Glomerular endothelial cell (primary cell): ENCODE measurements around the gene RNF13. TPM values are rescaled to one million over a fixed set of nuclear protein-coding genes. Genes with fewer than 3 reads are reported as not detected.
"Not testable (repeated sequence)": the region's sequence is repeated elsewhere in the genome, so short reads cannot be mapped to it uniquely, and the experiment has no call there.

Experiments used
- DNase-seq: peaks from one replicate; pipeline ENCODE4 v3.0.0-alpha.2; 2011; ENCODE audit warnings: low read depth, low spot score; ENCODE audit errors: extremely low read depth
- total RNA-seq: library from RNA; depleted of rRNA; stranded (reverse); fragments of >200 nt; gene quantifications from 2 replicates; pipeline ENCODE4 v1.2.3, GENCODE V29; 2015

RNF13 gene
- total RNA-seq, 1 donor from 2014 or later: 32.6 TPM

DNA sequence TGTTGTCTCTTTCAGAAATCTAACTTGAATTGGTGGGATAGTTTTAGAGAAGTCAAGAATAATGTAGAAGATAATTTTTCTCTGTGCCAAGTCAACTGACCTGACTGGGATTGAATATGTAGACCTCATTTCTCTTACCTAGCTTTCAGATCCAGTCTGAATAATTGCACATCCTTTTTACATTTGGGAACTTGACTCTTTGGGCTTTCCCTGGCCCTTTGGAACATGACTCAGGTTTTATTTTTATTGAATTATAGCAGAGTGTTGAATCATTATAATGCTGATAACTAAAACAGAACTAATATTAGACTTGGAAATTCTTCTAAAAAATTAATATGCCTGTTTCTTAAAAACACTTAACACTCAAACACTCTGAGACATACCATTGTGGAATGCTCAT lies 81.2 kb downstream of the RNF13 start:
- DNase-seq: no peak

DNA sequence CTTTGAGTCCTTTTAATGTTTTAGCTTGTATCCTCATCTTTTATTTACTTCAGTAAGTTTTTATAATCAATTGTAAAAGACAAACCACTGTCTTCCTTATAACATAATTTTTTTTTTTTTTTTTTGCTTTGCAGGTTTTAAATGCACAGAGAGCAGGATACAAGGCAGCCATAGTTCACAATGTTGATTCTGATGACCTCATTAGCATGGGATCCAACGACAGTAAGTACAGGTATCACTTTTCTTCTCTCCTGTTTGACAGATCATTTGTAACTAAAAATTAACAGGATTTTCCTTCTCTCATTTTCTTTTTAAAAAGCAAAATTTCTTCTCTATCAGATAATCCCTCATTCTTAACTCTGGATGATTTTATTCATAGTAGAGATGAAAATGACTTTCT lies 82.3 kb downstream of the RNF13 start:
- no peak for DNase-seq

DNA sequence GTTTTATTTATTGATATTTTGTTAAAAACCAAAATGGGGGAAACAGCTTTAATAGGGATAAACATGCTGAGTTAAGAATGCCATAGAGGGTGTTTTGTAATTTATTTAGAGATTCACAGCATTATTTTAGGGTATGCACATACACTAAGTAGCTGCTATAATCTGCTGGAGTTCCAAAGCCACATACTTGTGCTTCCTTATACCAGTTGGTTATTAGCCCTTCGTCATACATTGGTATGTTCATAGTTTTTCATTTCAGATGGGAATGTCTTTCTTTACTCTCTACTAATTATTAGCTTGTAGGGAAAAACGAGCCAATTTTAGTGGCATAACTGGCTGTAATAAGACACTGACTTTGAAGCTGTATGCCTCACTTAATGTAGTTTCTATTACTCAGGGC lies 82.8 kb downstream of the RNF13 start:
- DNase-seq: no peak

DNA sequence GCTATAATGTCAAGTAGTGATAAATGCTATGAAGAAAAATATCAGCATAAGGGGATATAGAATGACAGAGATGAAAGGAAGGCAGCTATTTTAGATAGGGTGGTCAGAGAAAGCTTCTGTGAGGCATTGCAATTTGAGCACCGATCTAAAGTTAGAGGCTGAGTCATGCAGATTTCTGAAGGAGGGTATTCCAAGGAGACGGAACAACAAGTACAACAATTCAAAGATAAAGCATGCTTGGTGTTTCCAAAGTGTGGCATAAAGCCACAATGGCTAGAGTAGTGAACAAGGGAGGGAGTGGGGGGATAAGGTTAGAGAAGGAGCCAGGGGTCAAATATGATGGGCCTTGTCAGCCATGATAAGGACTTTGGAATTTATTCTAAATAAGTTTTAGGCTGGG lies 85.8 kb downstream of the RNF13 start:
- no peak for DNase-seq

DNA sequence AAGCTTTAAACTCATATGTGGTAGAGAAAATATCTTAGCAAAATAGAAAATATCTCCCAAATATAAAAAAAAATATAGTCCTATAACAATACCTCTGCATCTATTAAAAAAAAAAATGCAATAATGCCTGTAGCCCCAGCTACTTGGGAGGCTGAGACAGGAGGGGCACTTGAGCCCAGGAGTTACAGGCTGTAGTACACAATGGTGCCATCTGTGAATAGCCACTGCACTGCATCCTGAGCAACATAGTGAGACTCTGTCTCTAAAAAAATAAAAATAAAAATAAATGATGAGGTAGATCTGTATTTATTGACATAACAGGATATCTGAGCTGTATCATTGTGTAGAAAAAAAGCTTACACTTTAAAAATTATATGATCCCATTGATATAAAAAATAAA lies 87.3 kb downstream of the RNF13 start:
- DNase-seq: no peak

DNA sequence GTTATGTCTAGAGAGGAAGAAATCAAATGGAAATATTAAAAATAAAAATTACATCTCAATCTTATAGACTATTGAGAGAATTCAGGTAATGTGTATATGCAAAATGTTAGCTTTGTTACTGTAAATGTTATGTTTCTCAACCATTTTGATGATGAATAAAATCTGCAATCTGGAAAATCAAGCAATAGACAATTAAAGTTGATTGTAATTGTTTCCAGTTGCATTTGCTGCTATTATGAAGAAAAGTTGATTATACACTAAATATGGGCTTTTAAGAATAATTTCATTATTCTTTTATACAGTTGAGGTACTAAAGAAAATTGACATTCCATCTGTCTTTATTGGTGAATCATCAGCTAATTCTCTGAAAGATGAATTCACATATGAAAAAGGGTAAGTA lies 88.8 kb downstream of the RNF13 start:
- no peak for DNase-seq

DNA sequence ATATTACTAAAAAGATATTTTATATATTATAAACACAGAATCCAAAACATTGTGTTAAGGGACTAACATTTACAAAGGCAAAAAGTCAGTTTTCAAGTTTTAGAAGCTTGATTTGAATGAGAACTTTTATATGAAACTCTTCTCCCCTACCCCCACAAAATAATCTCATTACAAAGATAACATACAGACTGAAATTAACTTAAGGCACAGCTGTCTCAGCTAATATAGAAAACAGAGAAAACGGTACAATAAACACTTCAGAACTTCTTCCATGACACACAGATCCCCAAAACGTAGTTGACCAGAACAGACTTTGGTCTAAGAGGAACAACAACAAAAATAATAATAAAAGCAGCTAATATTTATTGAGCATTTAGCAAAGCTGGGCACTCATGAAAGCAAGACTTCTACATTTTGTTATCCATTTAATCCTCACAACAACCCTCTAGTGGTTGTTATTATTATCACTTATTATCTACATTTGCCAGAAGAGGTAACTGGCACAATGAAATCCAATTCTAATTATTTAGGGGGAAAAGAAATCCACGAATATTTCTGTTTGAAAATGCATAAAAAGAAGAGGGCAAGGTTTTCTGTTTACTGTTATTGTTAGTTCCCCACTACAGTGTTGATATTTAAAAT lies 89.6 kb downstream of the RNF13 start:
- no peak for DNase-seq

DNA sequence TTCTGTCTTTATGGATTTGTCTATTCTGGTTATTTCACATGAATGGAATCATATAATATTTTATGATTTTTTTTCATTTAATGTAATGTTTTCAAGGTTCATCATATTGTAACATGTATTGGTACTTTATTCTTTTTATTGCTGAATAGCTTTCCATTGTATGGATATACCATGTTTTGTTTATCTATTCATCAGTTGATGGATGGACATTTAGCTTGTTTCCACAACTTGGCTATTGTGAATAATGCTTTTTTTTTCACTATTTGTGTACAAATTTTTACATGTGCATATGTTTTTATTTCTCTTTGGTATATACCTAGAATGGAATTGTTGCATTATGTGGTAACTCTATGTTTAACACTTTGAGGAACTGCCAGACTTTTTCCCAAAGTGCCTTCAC lies 93.0 kb downstream of the RNF13 start:
- no peak for DNase-seq

DNA sequence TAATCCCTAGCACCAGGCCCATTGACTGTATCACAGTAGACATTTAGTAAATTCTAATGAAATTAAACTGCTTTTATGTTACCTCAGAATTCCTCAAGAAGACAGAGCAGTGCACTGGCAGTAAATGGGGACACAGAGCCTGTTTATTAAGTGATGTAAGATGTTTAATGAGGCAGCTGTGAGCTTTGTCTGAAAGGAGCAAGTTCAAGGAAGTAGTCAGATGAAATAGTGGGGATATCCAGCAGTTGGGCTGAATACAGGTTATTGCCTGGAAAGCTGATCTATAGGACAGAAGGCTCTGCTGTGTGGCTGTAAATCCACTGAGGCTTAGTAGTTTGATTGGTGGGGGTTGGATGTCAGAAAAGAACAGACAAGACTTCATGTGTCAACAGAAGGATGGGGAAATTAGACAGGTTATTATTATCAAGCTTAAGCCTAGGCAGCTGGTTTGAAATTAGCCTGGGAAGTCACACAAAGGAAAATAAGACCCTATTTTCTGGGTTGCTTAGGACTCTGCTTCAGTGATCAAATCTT lies 95.5 kb downstream of the RNF13 start:
- no peak for DNase-seq

DNA sequence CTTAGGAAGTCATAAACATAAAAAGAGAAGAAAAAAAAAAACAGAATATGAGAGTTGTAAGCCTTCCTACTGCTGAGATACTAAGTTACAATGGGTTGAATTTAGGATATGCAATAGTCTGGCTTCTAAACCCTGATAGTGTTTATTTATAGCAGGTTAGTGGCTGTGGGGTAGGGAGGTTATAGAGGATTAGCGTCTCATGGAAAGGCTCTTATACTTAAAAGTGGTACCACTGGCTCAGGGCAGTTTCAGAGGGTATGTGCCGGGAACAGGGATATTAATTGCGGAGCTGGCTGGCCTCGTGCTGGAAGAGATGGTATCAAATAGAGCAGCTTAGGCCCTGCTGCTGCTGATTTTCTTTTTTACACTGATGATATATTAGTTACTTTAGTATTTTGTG lies 96.9 kb downstream of the RNF13 start:
- no peak for DNase-seq

DNA sequence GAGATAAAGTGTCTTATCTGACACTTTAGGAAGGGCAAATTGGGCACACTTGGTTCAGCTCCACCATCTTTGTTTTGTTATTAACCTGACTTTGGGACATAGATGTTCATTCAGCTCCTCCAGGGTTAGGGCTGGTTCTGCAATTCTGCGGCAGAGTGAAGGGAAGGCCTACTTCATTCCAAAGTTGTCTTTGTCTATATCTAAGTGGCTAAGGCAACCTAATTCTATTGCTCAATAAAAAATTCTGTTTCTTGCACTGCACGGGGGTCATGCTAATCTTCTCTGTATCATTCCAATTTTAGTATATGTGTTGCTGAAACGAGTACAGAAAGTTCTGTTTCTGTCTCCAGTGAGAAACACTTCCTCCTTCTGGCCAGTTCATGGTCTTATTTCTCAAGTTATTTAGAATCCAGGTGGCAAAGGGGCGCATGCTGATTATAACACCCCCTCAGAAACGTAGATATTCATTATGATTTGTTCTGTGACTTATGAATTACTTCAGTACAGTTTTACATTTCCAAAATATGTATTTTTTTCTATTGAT lies 104.2 kb downstream of the RNF13 start:
- DNase-seq: no peak

DNA sequence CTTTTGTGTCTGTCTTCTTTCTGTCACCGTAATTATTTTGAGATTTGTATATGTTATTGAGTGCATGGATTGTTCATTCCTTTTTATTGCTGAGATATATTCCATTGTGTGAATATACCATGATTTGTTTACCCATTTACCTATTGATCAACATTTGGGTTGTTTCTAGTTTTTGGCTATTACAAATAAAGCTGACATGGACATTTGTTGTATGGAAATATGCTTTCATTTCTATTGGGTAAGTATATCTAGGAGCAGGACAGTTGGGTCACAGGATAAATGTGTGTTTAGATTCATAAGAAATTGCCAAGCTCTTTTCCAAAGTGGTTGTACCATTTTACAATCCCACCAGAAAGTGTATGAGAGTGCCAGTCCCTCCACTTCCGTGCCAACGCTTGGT lies 106.5 kb downstream of the RNF13 start:
- DNase-seq: no peak

DNA sequence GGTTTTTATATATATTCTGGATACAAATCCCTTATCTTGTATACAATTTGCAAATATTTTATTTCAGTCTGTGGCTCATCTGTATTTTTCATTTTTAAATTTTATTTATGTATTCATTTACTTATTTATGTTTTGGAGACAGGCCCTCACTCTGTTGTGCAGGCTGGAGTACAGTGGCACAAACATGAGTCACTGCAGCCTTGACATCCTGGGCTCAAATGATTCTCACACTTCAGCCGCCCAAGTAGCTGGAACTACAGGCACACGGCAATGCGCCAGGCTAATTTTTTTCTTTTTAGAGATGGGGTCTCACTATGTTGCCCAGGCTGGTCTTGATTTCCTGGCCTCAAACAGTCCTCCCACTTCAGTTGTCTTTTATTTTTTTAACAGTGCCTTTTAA lies 107.1 kb downstream of the RNF13 start:
- no peak for DNase-seq

DNA sequence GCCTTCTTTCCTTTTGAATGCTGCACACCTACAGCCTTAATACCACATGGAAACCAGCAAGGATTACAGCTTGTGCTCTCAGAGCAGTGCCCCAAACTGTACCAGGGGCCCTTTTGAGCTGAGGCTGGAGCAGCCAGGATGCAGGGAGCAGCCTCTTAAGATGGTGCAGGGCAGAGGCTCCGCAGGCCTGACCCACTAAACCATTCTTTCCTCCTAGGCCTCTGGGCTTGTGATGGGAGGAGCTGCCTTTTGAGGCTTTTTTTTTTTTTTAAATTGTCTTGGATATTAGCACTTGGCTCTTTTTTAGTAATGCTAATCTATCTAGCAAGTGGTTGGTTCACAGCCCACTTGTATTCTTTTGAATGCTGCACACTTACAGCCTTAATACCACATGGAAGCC lies 120.0 kb downstream of the RNF13 start:
- DNase-seq: no peak

DNA sequence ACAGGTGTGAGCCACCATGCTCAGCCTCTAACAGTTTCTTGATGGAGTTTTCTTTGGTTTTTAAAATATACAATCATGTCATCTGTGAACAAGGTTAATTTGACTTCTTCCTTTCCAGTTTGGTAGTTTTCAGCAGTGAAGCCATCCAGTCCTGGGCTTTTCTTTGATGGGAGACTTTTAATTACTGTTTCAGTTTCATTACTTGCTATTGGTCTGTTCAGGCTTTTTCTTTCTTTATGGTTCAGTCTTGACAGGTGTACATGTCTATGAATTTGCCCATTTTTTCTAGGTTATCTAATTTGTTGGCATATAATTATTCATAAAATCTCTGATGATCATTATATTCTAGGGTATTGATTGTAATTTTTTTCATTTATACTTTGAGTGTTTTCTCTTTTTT lies 120.8 kb downstream of the RNF13 start:
- no peak for DNase-seq

DNA sequence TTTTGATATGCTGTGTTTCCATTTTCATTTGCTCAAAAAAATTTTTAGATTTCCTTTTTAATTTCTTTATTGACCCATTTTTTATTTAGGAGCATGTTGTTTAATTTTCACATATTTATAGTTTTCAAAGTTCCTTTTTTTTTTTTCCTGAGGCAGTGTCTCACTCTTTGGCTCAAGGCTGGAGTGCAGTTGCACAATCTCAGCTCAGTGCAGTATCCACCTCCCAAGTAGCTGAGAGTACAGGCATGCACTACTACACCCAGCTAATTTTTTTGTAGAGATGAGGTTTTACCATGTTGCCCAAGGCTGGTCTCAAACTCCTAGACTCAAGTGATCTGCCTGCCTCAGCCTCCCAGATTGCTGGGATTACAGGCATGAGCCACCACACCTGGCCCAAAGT lies 121.5 kb downstream of the RNF13 start:
- no peak for DNase-seq

DNA sequence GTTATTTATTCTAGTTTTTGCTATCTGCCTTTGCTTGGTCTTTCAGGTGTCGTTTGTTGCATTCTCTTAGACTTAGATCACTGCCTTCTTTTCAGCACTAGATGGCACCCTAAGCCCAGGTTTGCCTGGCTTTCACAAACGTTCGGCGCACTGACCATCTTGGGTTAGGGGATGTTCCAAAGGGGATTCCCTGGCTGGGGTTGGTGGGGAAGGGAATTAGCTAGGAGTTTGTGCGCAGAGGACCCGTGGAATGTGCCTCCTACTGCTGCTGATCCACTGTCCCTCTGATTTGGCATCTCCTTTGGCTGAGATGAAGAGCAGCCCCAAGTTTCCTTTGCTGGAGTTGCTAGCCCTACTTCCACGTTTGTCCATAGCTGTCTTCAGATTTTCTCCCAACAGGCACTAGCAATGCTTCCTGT lies 123.8 kb downstream of the RNF13 start:
- DNase-seq: peak; percentile 37

DNA sequence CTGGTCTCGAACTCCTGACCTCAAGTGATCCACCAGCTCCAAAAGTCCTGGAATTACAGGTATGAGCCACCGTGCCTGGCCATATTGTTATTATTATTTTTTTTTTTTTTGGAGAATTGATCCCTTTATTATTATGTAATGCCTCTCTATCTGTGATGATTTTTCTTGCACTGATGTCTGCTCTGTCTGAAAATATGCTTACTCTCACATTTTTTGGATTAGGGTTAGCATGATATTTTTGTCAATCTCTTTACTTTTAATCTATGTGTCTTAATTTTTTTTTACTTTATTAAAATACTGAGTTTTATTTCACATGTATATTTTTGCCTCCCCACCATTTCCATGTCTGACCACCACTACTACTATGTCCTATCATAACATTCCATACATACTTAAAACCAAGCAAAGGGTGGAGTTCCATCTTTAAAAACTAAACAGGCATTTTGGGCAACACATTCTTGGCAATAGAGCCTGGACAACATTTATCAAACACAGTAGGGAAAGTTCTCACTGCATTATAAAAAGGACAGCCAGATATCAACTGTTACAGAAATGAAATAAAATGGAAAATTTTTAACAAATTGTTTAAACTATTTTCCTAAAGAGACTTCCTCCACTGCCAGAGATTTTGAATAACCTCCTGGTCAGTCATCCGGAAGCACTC lies 125.5 kb downstream of the RNF13 start:
- DNase-seq: not testable (repeated sequence)

DNA sequence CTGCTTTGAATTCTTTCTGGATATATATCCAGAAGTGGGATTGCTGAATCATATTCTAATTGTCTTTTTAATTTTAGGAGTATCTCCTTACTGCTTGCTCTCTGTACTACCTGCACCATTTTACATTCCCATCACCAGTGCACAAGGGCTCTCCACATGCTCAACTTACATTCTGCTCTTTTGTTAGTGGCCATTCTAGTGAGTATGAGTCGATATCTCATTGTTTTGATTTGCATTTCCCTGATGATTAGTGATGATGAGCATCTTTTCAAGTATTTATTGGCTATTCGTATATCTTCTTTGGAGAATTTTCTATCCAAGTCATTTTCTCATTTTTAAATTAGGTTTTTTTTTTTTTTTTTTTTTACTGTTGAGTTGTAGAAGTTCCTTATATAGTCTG lies 128.2 kb downstream of the RNF13 start:
- no peak for DNase-seq

DNA sequence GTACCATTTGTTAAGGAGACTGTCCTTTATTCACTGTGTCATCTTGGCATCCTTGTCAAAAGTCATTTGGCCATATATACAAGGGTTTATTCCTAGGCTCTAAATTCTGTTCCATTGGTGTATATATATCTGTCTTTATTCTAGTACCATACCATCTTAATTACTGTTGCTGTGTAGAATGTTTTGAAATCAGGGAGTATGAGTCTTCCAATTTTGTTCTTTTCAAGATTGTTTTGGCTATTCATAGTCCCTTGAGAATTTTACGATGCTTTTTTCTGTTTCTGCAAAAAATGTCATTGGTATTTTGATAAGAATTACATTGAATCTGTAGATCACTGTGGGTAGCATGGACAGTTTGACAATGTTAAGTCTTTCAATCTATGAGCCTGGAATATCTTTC lies 128.9 kb downstream of the RNF13 start:
- no peak for DNase-seq

DNA sequence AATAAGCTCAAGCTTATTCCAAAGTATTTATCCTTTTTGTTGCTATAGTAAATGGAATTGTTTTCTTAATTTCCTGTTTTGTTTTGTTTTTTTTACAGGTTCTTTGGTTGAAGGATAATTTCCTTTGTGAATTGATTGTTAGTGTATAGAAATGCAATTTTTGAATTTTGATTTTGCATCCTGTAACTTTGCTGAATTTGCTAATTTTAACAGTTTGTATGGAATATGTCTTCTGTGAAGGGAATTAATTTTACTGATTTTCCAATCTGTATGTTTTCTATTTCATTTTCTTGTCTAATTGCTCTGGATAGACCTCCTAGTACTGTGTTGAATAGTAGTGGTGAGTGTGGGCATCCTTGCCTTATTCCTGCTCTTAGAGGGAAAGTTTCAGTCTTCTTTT lies 129.4 kb downstream of the RNF13 start:
- DNase-seq: no peak

DNA sequence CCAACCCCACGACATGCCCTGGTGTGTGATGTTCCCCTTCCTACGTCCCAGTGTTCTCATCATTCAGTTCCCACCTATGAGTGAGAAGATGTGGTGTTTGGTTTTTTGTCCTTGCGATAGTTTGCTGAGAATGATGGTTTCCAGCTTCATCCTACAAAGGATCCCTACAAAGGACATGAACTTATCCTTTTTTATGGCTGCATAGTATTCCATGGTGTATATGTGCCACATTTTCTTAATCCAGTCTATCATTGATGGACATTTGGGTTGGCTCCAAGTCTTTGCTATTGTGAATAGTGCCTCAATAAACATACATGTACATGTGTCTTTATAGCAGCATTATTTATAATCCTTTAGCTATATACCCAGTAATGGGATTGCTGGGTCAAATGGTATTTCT lies 131.0 kb downstream of the RNF13 start:
- not testable (repeated sequence) for DNase-seq
